Memory B cell (primary cell): ENCODE results near the gene FGGY.
A peak's percentile ranks its signal among the peaks of the same experiment; 100 is the strongest.
"Not testable (repeated sequence)": the region's sequence is repeated elsewhere in the genome, so short reads cannot be mapped to it uniquely, and the experiment has no call there.

Experiments used
- ATAC-seq: fragments of 150-1000 bp; cut with Tn5 transposase; 2 replicates; pipeline ENCODE4 v1.10.0; 2021; ENCODE audit warnings: low read depth, mild to moderate bottlenecking, moderate library complexity
- DNase-seq, 2 donors: peaks; one replicate each; pipeline ENCODE4 v3.0.0; 2022; ENCODE audit warnings: low spot score in 2 of 2
- H3K27ac Mint-ChIP-seq: one replicate; pipeline ENCODE4 v1.8.0; 2022; ENCODE audit warnings: mild to moderate bottlenecking, moderate library complexity, mixed read lengths
- H3K27me3 Mint-ChIP-seq: one replicate; pipeline ENCODE4 v1.8.0; 2022; ENCODE audit warnings: mixed read lengths
- H3K36me3 Mint-ChIP-seq: one replicate; pipeline ENCODE4 v1.8.0; 2022; ENCODE audit warnings: mild to moderate bottlenecking, mixed read lengths
- H3K4me1 Mint-ChIP-seq: one replicate; pipeline ENCODE4 v1.8.0; 2022; ENCODE audit warnings: mixed read lengths
- H3K4me3 Mint-ChIP-seq: one replicate; pipeline ENCODE4 v1.8.0; 2022; ENCODE audit warnings: mild to moderate bottlenecking, moderate library complexity, mixed read lengths
- H3K9me3 Mint-ChIP-seq: one replicate; pipeline ENCODE4 v1.8.0; 2022; ENCODE audit warnings: mixed read lengths

FGGY gene

GRCh38 chr1:59554011-59554663, 257.2 kb downstream of the FGGY start:
- Mint-ChIP-seq H3K27me3 (no peaks in the 10 kb centered on the region), H3K9me3 (peaks cover 4% of the 10 kb centered on the region), H3K36me3 (peaks cover 37% of the 10 kb centered on the region), H3K4me3 (no peak overlapping the region), H3K4me1 (peaks cover 4% of the 10 kb centered on the region), H3K27ac (no peak overlapping the region)
- DNase-seq (no peak), ATAC-seq (no peak)

GRCh38 chr1:59554752-59555151, 257.9 kb downstream of the FGGY start:
- Mint-ChIP-seq H3K27me3 (no peaks in the 10 kb centered on the region), H3K27ac (no peak overlapping the region), H3K36me3 (peaks cover 37% of the 10 kb centered on the region), H3K4me3 (no peak overlapping the region), H3K9me3 (peaks cover 4% of the 10 kb centered on the region), H3K4me1 (peaks cover 4% of the 10 kb centered on the region)
- ATAC-seq (no peak), DNase-seq (no peak)

GRCh38 chr1:59556398-59556797, 259.5 kb downstream of the FGGY start:
- ATAC-seq = no peak

DNA sequence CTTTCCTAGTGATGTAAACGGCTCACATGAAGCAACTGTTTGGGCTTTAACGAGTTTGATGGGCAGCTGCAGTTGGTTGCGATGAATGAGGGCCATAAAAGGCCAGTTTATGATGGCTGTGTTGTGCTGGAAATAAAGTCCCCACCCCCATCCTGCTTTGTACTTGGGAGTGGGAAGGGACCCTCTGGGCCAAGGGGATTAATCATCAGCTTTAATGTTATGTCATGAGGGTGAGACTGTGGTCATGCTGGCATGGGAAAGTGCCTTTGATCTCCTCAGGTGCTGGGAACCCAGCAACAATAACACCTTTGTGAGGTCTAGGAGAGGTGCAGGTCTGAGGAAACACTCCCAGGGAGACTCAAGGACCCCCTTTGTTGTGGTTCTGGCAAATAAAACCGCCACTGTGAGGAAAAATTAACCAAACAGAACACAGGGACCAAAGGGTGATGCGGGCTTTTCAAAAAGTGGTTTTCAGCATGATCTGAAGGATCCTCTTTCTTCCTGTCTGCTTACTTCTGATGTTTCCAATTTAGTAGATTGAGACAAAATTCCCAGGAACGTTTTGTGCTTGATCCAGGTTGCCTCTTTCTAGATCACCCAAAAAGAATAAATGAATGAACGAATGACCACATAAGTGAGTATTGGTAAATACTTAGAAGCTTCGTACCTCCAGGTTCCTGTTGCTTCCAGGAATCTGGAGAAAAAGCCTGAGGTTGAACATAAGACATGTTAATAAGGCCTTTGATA, 260.1 kb downstream of the FGGY start:
- DNase-seq (no peak), ATAC-seq (no peak)
- Mint-ChIP-seq H3K4me1 (peaks cover 22% of the 10 kb centered on the region), H3K27ac (no peak overlapping the region), H3K36me3 (peaks cover 37% of the 10 kb centered on the region), H3K9me3 (peaks cover 4% of the 10 kb centered on the region), H3K4me3 (no peak overlapping the region), H3K27me3 (no peaks in the 10 kb centered on the region)

More at GRCh38 chr1:59556398-59556797, 259.5 kb downstream of the FGGY start:
- no peak for DNase-seq
- Mint-ChIP-seq H3K9me3 (peaks cover 4% of the 10 kb centered on the region), H3K4me1 (peaks cover 19% of the 10 kb centered on the region), H3K27ac (no peak overlapping the region), H3K27me3 (no peaks in the 10 kb centered on the region), H3K4me3 (no peak overlapping the region), H3K36me3 (peaks cover 37% of the 10 kb centered on the region)

- no peak for ATAC-seq
- Mint-ChIP-seq H3K27ac (no peak overlapping the region), H3K4me3 (no peak overlapping the region), H3K36me3 (peaks cover 37% of the 10 kb centered on the region), H3K27me3 (no peaks in the 10 kb centered on the region), H3K4me1 (peaks cover 22% of the 10 kb centered on the region), H3K9me3 (peaks cover 4% of the 10 kb centered on the region)
- no peak for DNase-seq
Measured at GRCh38 chr1:59557549-59557885, 260.6 kb downstream of the FGGY start.

- not testable (repeated sequence) for ATAC-seq, H3K9me3 Mint-ChIP-seq, H3K27ac Mint-ChIP-seq, H3K4me3 Mint-ChIP-seq, H3K27me3 Mint-ChIP-seq, DNase-seq
- peaks cover 29% of the 10 kb centered on the region for H3K4me1 Mint-ChIP-seq
- H3K36me3 Mint-ChIP-seq = peaks cover 42% of the 10 kb centered on the region
Measured at GRCh38 chr1:59558580-59558979, 261.7 kb downstream of the FGGY start.

GRCh38 chr1:59560807-59561450, 264.0 kb downstream of the FGGY start:
- peak overlapping the region; percentile 72 for H3K27ac Mint-ChIP-seq
- ATAC-seq (peak; percentile 82), DNase-seq (peak in 1 of 2 donors; percentile 11)
- H3K9me3 Mint-ChIP-seq = peaks cover 4% of the 10 kb centered on the region
- peaks cover 27% of the 10 kb centered on the region for H3K36me3 Mint-ChIP-seq
- H3K27me3 Mint-ChIP-seq = no peaks in the 10 kb centered on the region
- H3K4me1 Mint-ChIP-seq = peaks cover 31% of the 10 kb centered on the region
- peak overlapping the region; percentile 35 for H3K4me3 Mint-ChIP-seq

DNA sequence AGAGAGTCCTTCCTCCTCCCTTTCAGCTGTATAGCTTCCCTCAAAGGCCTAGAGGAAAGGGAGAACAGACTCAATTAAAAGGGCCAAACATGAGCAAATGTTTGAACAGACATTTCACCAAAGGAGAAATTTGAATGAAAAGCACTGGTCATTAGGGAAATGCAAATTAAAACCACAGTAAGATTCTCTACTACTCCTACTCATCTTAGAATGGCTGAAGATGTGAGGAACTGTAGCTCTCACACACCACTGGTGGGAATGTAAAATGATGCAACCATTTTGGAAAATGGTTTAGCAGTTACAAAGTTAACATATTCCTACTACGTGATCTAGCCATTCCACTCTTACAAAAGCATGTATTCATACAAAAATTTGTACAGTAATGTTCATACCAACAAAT, 264.9 kb downstream of the FGGY start:
- DNase-seq = no peak
- H3K4me3 Mint-ChIP-seq = no peak overlapping the region
- no peak for ATAC-seq
- no peaks in the 10 kb centered on the region for H3K27me3 Mint-ChIP-seq
- peaks cover 32% of the 10 kb centered on the region for H3K4me1 Mint-ChIP-seq
- peak overlapping the region; percentile 35 for H3K27ac Mint-ChIP-seq
- H3K9me3 Mint-ChIP-seq = peaks cover 4% of the 10 kb centered on the region
- H3K36me3 Mint-ChIP-seq = peaks cover 19% of the 10 kb centered on the region

- Mint-ChIP-seq H3K36me3 (peaks cover 5% of the 10 kb centered on the region), H3K9me3 (no peaks in the 10 kb centered on the region), H3K4me3 (no peak overlapping the region), H3K27ac (no peak overlapping the region), H3K4me1 (peaks cover 34% of the 10 kb centered on the region), H3K27me3 (no peaks in the 10 kb centered on the region)
- DNase-seq (no peak), ATAC-seq (no peak)
Measured at GRCh38 chr1:59564192-59564891, 267.4 kb downstream of the FGGY start.

DNA sequence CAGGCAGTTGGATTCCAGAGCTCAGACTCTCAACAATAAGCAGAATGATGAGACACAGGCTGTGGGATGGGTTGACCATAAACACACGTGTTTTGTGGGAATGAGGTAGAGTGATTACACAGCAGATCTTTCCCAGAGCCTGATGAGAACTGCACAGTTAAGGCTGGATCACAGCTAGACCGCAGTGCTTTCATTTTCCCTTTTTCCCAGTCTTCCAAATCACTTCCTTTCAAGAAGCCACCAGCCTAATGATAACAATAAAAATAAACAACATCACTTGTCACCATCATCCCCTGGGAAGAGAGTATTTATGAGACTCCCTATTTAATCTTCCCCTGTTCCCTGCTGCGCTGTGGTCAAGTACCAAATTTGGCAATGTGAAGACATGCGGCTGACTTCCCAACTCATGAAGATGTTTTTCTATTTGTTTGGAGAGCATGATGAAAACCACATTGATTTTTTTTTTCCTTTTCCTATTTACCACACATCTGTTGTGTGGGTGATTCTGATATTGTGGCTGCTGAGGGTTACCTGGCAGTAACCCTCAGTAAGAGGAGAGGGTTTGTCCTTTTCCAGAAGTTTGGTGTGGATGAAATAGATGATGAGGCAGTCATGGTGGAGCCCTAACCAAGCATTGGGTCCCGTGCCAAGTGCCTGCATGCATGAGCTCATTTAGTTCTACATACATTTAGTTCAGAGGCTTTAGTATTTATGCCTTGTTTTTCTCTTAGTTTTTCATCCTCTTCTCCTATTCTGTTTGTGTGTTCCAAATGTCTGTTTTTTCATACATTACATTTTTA, 268.9 kb downstream of the FGGY start:
- H3K4me3 Mint-ChIP-seq = no peak overlapping the region
- H3K27ac Mint-ChIP-seq = no peak overlapping the region

GRCh38 chr1:59568158-59568935, 271.5 kb downstream of the FGGY start:
- no peak for ATAC-seq
- DNase-seq = no peak

More for the DNA sequence above, 268.9 kb downstream of the FGGY start:
- no peaks in the 10 kb centered on the region for H3K9me3 Mint-ChIP-seq
- DNase-seq = no peak
- H3K27me3 Mint-ChIP-seq = no peaks in the 10 kb centered on the region
- H3K4me1 Mint-ChIP-seq = peaks cover 31% of the 10 kb centered on the region
- ATAC-seq = no peak
- H3K36me3 Mint-ChIP-seq = peaks cover 5% of the 10 kb centered on the region

GRCh38 chr1:59569198-59569597, 272.3 kb downstream of the FGGY start:
- Mint-ChIP-seq H3K27me3 (no peaks in the 10 kb centered on the region), H3K9me3 (peaks cover 4% of the 10 kb centered on the region), H3K27ac (no peak overlapping the region), H3K4me1 (peaks cover 23% of the 10 kb centered on the region), H3K36me3 (peaks cover 10% of the 10 kb centered on the region), H3K4me3 (no peak overlapping the region)
- DNase-seq (no peak), ATAC-seq (no peak)

More at GRCh38 chr1:59568158-59568935, 271.5 kb downstream of the FGGY start:
- Mint-ChIP-seq H3K27me3 (no peaks in the 10 kb centered on the region), H3K27ac (no peak overlapping the region), H3K4me1 (peaks cover 23% of the 10 kb centered on the region), H3K9me3 (no peaks in the 10 kb centered on the region), H3K4me3 (no peak overlapping the region), H3K36me3 (peaks cover 6% of the 10 kb centered on the region)

GRCh38 chr1:59570524-59570923, 273.6 kb downstream of the FGGY start:
- H3K4me1 Mint-ChIP-seq = peaks cover 23% of the 10 kb centered on the region
- no peaks in the 10 kb centered on the region for H3K27me3 Mint-ChIP-seq
- H3K27ac Mint-ChIP-seq = peak overlapping the region; percentile 41
- H3K4me3 Mint-ChIP-seq = peak overlapping the region; percentile 47
- peak; percentile 98 for ATAC-seq
- DNase-seq = peak in 1 of 2 donors; percentile 23
- peaks cover 4% of the 10 kb centered on the region for H3K9me3 Mint-ChIP-seq
- peaks cover 16% of the 10 kb centered on the region for H3K36me3 Mint-ChIP-seq
